ENCODE results near the gene SLC16A5. TPM values are rescaled to one million over a fixed set of nuclear protein-coding genes. Genes with fewer than 3 reads are reported as not detected.

The SLC16A5 gene
- total RNA-seq, 3 donors from 2014 or later (not counting 1 experiment from before 2014, with no cell fraction given) = 6.3 to 11.2 (median 10.0) TPM

GRCh38 chr17:75146592-75146991, 58.8 kb downstream of the SLC16A5 start:
- no peak for ATAC-seq
- H3K4me1 Mint-ChIP-seq = peaks cover 7 to 11% of the 10 kb centered on the region in 2 donors
- intact Hi-C loops (cut with micrococcal nuclease) = no loop called here
- WGBS (ENCODE audit: insufficient coverage) = 93% methylated on average over 2 of the region's 3 CpGs
- Histone ChIP-seq H3K4me1 (ENCODE audit: control insufficient read depth, insufficient read depth, low read length) (peaks cover 3% of the 10 kb centered on the region), H3K9me3 (ENCODE audit: control insufficient read depth, insufficient read depth, low read length) (no peaks in the 10 kb centered on the region), H3K4me3 (ENCODE audit: low read length) (no peak overlapping the region), H3K27ac (ENCODE audit: low read length) (no peak overlapping the region), H3K36me3 (ENCODE audit: control insufficient read depth, insufficient read depth, low read length) (peaks cover 35% of the 10 kb centered on the region), H3K27me3 (ENCODE audit: control insufficient read depth, insufficient read depth, low read length) (no peaks in the 10 kb centered on the region)
- H3K27me3 Mint-ChIP-seq (ENCODE audit: low read depth in 2 of 2) = no peaks in the 10 kb centered on the region
- peaks cover 21% of the 10 kb centered on the region for H3K36me3 Mint-ChIP-seq
- no peaks in the 10 kb centered on the region for H3K9me3 Mint-ChIP-seq
- H3K27ac Mint-ChIP-seq = peak overlapping the region in 1 of 2 donors; percentile 78
- no peak for TF ChIP-seq CTCF (IDR thresholded peaks at IDR 0.05)
- no peak overlapping the region for H3K4me3 Mint-ChIP-seq
- DNase-seq = no peak

DNA sequence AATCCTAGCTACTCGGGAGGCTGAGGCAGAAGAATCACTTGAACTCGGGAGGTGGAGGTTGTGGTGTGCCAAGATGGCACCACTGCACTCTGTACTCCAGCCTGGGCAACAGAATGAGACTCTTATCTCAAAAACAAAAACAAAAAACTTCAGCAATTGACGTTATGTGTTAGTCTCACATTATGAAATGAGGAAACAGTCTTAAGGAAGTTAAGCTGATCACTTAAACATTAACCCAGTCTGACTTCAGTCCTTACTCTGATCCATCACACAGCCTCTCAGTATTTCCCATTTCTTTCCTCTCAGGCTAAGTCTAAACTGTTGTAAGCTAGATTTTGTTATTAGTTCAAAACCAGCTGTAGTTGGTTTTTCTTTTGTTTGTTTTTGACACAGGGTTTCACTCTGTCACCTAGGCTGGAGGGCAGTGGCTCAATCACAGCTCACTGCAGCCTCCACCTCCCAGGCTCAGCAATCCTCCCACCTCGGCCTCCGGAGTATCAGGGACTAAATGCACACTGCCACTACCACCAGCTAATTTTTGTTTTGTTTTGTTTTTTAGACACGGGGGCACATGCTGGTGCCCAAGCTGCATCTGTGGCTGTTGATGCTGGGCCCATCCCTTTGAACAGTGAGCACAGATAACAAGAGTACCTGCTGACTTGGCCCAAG, 60.3 kb downstream of the SLC16A5 start:
- Histone ChIP-seq H3K36me3 (ENCODE audit: control insufficient read depth, insufficient read depth, low read length) (peaks cover 34% of the 10 kb centered on the region), H3K27me3 (ENCODE audit: control insufficient read depth, insufficient read depth, low read length) (no peaks in the 10 kb centered on the region), H3K4me3 (ENCODE audit: low read length) (no peak overlapping the region), H3K4me1 (ENCODE audit: control insufficient read depth, insufficient read depth, low read length) (peaks cover 6% of the 10 kb centered on the region), H3K27ac (ENCODE audit: low read length) (no peak overlapping the region), H3K9me3 (ENCODE audit: control insufficient read depth, insufficient read depth, low read length) (no peaks in the 10 kb centered on the region)
- ATAC-seq (no peak), DNase-seq (no peak)
- no peak for TF ChIP-seq CTCF (IDR thresholded peaks at IDR 0.05)
- WGBS (ENCODE audit: insufficient coverage) = 94% methylated on average over 6 of the region's 6 CpGs
- no peaks in the 10 kb centered on the region for H3K27me3 Mint-ChIP-seq (ENCODE audit: low read depth in 2 of 2)
- no peak overlapping the region for H3K27ac Mint-ChIP-seq
- H3K4me3 Mint-ChIP-seq = no peak overlapping the region
- peaks cover 21% of the 10 kb centered on the region for H3K36me3 Mint-ChIP-seq
- intact Hi-C loops (cut with micrococcal nuclease) = no loop called here
- peaks cover 18 to 21% of the 10 kb centered on the region in 2 donors for H3K4me1 Mint-ChIP-seq
- no peaks in the 10 kb centered on the region for H3K9me3 Mint-ChIP-seq

GRCh38 chr17:75151930-75152329, 64.2 kb downstream of the SLC16A5 start:
- DNase-seq (peak in 1 of 2 donors; percentile 41), ATAC-seq (no peak)
- 83% methylated on average over 4 of the region's 6 CpGs for WGBS (ENCODE audit: insufficient coverage)
- H3K4me1 Mint-ChIP-seq = peaks cover 34 to 40% of the 10 kb centered on the region in 2 donors
- Histone ChIP-seq H3K36me3 (ENCODE audit: control insufficient read depth, insufficient read depth, low read length) (peaks cover 9% of the 10 kb centered on the region), H3K27me3 (ENCODE audit: control insufficient read depth, insufficient read depth, low read length) (no peaks in the 10 kb centered on the region), H3K27ac (ENCODE audit: low read length) (no peak overlapping the region), H3K4me1 (ENCODE audit: control insufficient read depth, insufficient read depth, low read length) (peaks cover 21% of the 10 kb centered on the region), H3K9me3 (ENCODE audit: control insufficient read depth, insufficient read depth, low read length) (no peaks in the 10 kb centered on the region), H3K4me3 (ENCODE audit: low read length) (no peak overlapping the region)
- peak overlapping the region; percentile 95 for H3K4me3 Mint-ChIP-seq
- intact Hi-C loops (cut with micrococcal nuclease) = loop anchor here (5.0 kb wide), 1 partner anchor 40 kb away; no protein-coding TSS in a partner anchor
- H3K27ac Mint-ChIP-seq = no peak overlapping the region
- H3K27me3 Mint-ChIP-seq (ENCODE audit: low read depth in 2 of 2) = no peaks in the 10 kb centered on the region
- TF ChIP-seq CTCF (IDR thresholded peaks at IDR 0.05) = no peak
- H3K9me3 Mint-ChIP-seq = no peaks in the 10 kb centered on the region
- H3K36me3 Mint-ChIP-seq = peaks cover 16% of the 10 kb centered on the region

DNA sequence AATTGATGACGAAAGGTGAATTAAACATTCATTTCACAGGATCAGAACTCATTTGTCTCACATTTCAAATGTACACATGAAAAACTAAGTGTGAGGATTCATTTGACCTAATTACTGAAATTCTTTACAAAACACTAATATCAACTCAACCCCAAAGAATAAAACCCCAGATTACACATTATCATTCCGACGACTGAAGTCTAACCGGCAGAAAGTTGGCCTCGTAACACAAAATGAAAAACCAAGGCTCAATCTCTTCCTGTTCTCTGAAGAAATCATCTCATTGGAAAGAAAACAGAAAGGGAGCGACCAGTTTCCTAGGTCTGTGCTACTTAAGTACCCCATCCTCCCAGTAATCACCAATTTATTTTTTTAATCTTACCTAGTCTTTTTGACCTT, 64.8 kb downstream of the SLC16A5 start:
- Histone ChIP-seq H3K4me1 (ENCODE audit: control insufficient read depth, insufficient read depth, low read length) (peaks cover 21% of the 10 kb centered on the region), H3K27me3 (ENCODE audit: control insufficient read depth, insufficient read depth, low read length) (no peaks in the 10 kb centered on the region), H3K27ac (ENCODE audit: low read length) (no peak overlapping the region), H3K4me3 (ENCODE audit: low read length) (no peak overlapping the region), H3K9me3 (ENCODE audit: control insufficient read depth, insufficient read depth, low read length) (no peaks in the 10 kb centered on the region), H3K36me3 (ENCODE audit: control insufficient read depth, insufficient read depth, low read length) (peaks cover 3% of the 10 kb centered on the region)
- ATAC-seq (no peak), DNase-seq (no peak)
- Mint-ChIP-seq H3K27me3 (ENCODE audit: low read depth in 2 of 2) (no peaks in the 10 kb centered on the region), H3K4me3 (peak overlapping the region; percentile 95), H3K36me3 (peaks cover 10% of the 10 kb centered on the region), H3K4me1 (peaks cover 34 to 40% of the 10 kb centered on the region in 2 donors), H3K9me3 (no peaks in the 10 kb centered on the region), H3K27ac (no peak overlapping the region)
- intact Hi-C loops (cut with micrococcal nuclease) = loop anchor here (5.0 kb wide), 1 partner anchor 40 kb away; no protein-coding TSS in a partner anchor
- WGBS (ENCODE audit: insufficient coverage) = 76% methylated on average over 5 of the region's 6 CpGs
- no peak for TF ChIP-seq CTCF (IDR thresholded peaks at IDR 0.05)

All from natural killer cell (primary cell).